SKM-1 (cell line): Measurements from ENCODE around the gene IGF1R.
A peak's percentile ranks its signal among the peaks of the same experiment; 100 is the strongest.

ENCODE experiments used
- DNase-seq: peaks from one replicate; lab custom pipeline; 2025; ENCODE audit not compliant: unreplicated experiment; lab: John Stamatoyannopoulos, UW

Gene IGF1R

DNA sequence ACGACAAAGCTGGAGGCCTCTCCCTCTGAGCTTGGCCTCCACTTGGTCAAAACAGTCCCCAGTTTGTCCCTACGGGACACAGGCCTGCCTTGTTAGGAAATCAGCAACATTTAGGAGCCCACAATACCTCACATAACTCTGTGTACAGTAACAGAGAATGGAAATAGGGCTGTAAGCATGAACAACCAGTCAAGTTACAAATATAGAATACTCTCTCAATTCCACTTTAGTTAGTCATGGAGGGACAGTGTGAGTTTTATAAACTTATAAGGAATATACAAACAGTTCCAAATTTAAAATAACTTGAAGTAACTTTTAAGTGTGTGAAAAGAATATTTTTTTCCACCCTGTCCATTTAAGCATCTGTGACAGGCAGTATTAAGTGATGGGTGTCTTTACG lies 229.8 kb downstream of the IGF1R start:
- DNase-seq = no peak

DNA sequence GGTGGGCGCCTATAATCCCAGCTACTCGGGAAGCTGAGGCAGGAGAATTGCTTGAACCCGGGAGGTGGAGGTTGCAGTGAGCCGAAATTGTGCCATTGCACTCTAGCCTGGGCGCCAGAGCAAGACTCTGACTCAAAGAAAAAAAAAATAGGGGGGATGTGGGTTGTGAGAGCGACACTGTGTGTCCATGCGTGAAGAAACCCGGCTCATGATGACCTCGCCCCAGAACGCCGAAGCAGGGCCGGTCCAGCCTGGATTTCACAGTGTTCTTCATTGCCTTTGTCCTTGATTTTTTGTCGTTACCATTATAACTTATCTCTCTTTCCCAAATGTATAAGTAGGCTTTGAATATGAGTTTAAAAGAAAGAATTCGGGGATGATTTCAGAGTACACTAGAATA lies 230.5 kb downstream of the IGF1R start:
- DNase-seq = no peak

- peak; percentile 14 for DNase-seq
Observed at GRCh38 chr15:98881526-98882520, 233.5 kb downstream of the IGF1R start.

GRCh38 chr15:98883478-98883877 lies 235.1 kb downstream of the IGF1R start:
- no peak for DNase-seq

DNA sequence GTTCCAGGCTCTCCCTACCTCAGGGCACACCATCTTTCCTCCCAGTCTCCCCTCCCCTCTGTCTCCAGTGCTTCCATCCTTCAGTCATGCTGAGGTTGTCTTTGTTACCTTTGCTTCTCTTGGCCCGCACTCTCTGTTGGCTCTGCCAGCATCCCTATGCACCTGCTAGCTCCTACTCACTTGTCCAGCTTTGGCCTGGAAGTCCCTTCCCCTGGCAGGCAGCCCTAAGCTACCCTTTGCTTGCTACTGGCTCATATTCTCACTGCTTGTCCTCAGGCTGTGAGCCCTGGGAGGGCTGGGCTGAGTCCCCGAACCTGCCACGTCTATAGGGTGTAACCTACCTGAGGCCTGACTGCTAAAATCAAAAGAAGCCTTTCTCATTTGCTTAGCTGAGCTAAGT lies 236.6 kb downstream of the IGF1R start:
- no peak for DNase-seq

DNA sequence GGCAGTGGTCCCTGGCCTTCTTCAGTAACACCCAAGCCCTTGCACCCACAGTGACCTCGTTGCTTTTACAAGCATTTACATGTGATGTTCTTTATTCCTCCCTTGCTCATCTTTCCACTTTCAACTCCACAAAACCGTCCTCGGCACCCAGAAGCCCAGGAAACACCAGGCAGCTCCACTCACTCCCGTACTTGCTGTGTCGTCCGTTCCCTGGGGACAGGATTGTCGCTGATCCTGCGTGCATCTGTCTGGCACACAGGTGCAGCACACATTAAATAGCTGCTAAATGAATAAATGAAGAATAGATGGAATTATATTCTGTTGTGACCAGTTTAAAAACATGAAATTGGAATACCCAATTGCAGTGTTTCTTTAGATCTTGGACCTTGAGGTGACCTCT lies 239.6 kb downstream of the IGF1R start:
- no peak for DNase-seq

DNA sequence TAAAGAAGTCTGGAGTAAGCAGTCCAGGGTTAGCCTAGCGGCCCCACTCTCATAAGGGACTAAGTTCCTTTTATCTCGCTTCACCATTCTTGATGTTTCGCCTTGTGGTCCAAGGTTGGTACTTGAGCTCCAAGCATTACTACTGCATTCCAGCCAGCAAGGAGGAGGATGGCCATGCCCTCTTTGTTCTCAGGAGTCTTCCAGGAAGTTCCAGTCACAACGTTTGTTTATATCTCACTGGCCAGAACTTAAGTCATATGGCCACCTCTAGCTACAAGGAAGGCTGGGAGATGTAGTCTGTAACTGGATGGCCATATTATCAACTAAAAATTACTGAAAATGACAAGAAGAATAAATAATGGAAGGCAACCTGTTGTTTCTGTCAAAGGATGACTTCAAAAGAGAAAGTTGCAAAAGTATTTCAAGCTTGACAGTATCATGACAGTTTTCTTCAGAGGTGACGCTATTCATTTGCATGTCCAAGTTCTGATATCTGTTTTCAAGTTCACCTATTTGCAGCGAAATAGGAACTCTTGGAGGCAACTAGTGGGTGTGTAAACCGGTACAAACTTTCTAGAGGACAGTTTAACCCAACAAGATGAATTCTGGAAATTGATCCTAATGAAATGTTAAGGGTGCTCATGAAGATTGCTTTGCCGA lies 240.6 kb downstream of the IGF1R start:
- DNase-seq = no peak

DNA sequence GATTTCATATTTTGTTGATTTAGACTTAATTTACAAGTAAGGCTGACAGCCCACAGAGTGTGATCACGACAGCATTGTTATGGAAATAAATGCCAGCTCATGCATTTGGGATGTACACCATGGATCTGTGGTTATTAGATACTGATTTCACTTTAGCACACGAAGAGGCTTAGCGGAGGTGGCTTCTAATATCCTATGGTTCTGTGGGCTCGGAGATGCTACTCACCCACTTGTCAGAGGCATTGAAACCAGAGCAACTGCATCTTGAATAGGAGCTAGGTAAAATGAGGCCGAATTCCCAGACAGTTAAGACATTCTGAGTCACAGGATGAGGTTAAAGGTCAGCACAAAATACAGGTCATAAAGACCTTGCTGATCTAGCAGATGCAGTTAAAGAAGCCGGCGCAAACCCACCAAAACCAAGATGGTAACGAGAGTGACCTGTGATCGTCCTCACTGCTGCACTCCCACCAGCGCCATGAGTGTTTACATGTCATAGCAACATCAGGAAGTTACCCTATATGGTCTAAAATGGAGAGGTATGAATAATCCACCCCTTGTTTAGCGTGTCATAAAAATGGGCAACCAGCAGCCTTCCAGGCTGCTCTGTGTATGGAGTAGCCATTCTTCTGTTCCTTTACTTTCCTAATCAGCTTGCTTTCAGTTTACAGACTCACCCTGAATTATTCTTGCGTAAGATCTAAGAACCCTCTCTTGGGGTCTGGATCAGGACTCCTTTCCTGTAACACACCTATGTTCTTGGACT lies 241.8 kb downstream of the IGF1R start:
- no peak for DNase-seq

DNA sequence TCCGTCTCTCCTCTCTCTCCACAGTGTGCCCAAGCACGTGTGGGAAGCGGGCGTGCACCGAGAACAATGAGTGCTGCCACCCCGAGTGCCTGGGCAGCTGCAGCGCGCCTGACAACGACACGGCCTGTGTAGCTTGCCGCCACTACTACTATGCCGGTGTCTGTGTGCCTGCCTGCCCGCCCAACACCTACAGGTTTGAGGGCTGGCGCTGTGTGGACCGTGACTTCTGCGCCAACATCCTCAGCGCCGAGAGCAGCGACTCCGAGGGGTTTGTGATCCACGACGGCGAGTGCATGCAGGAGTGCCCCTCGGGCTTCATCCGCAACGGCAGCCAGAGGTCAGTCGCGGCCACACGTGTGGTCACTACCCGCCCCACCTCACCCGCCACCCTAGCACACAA lies 243.0 kb downstream of the IGF1R start:
- DNase-seq = no peak

DNA sequence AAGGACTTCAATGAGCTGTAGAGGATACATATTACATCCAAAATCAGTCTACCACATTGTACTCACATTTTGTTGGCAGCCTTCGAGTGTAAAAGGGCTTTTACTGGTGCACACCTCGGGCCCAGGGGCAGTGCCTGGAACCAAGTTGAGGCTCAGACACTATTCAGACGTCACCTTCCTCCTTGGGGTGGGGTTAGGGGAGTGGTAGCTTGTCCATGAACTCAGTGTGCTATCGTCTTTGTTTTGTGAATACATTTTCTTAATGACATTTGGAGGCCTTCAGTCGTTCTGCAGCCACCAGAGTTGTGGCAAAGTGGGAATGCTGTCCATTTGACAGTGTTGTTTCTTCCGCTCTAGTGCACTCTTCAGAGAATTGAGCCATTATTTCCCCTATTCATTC lies 245.1 kb downstream of the IGF1R start:
- DNase-seq = no peak

DNA sequence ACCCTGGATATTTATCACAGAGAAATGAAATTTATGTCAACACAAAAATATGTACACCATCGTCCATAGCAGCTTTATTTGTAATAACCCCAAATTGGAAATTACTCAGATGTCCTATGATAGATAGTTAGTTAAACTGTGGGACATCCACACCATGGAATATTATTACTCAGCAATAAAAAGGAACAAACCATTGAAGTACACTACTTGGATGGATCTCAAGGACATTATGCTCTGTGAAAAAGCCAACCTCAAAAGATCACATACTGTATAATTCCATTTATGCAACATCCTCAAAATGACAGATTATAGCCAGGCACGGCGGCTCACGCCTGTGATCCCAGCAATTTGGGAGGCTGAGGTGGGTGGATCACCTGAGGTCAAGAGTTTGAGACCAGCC lies 246.0 kb downstream of the IGF1R start:
- no peak for DNase-seq

DNA sequence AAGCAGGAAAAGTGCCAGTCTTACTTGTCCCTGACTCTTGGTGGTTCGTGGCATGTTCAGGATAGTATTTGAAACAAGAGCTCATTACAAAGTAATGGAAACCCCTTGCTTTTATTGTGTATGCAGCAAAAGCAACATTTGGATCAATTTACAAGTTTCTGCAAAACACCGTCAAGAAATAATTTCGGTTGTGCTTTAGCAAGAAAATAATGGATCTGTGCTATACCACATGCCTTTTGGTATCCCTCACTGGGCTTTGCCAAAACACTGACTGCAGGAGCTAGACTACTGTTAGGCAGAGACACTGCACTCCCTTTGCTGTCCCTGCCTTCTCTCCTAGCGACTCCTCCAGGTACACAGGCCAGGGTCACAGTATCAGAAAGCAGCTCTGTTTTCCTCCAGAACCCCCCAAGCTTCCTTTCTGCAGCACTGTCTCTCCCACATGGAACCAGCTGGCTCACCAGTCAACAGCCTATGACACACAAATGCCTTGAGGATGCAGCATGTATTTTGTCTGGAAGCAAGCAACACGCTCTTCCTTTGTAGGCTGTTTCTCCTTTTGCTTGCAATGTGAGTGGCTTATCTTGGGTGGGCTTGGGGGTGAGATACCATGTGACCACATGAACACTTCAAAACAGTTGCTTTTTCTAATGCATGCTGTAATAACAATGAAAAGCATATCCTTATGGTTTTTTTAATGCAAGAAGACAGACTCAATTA lies 247.8 kb downstream of the IGF1R start:
- no peak for DNase-seq

DNA sequence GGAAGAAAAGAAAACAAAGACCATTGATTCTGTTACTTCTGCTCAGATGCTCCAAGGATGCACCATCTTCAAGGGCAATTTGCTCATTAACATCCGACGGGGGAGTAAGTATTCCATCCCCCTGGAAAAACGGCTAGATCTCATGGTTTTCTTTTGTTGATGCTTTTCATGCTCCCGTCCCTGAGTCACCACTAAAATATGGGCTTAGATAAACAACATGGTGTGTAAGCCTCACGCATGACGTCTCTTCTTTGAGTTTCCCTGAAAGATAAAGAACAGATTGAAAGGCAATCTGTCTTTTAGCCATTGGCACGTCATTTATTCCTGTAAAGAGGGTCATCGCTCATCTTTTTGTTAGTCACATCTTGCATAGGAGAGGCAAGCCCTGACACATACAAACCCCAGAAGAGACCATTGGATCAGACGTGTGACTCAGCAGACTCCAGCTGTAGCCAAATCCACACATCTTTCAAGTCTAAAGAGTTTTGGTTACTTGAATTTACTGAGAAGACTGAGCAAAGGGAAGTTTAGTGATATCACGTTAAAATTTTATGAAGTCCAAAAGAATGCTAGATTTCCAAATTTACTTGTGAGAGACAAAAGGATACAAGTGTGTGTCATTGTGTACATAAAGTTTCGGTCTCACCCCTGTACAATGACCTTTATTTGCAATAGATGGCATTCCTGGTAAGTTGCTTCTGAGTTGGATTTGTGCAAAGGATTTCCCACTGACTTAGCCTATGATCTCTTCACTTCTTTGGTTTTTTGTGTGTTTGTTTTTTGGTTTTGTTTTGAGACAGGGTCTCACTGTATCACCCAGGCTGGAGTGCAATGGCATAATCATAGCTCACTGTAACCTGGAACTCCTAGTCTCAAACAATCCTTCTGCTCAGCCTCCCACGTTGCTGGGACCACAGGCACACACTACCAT lies 248.7 kb downstream of the IGF1R start:
- DNase-seq = no peak

DNA sequence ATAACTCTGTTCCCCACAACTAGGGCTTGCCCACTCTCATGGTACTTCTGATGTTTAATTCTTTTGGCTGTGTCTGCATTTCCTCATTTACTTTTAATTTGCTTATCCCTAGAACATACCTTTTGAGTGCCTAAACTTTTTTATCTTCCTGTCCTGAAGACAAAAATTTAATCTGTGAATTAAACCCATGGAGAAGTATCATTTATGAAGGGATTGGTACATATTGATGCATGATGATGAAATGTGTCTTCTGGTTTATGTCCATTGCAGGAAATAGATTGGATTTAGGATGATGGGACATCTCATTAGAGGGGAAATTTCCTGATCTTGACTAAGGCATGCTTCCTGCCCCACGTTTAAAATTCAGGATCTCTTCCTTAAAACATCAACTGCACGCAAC lies 249.8 kb downstream of the IGF1R start:
- no peak for DNase-seq

- peak; percentile 93 for DNase-seq
Observed at GRCh38 chr15:98899272-98900021, 251.1 kb downstream of the IGF1R start.

GRCh38 chr15:98900356-98900755 lies 252.0 kb downstream of the IGF1R start:
- no peak for DNase-seq

DNA sequence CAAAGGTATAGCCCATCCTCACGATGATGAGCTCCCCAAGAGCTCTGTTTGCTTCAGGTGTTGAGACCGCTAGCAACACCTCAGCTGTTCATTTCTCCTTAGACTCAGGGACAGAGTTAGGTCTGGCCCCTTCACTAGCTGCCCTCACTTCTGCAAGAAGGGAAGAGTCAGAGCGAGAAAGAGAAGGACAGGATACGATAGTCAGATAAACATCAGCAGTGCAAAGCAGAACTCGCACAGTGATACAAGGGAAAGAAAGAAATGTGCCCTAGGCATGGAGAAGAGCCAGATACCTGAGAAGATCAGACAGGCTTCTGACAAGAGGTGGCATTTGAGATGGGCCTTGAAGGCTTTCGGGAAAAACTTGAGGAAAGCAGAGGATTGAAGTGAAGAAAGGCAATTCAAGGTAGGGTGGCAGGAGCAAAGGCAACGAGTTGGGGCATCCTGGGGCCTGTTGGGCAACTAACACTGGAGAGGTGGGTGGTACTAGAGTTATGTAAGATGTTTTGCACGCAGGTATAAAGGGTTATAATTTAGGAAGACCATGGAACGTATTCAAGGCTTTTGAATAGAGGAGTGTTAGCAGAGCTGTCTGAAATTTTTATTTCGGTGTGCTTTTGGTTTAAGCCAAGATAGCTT lies 253.2 kb downstream of the IGF1R start:
- no peak for DNase-seq

- DNase-seq = no peak
Observed at GRCh38 chr15:98902931-98903330, 254.6 kb downstream of the IGF1R start.
